PFSK-1 (cell line): Measurements from ENCODE around the gene TMOD3.

ENCODE experiments used
- POLR2AphosphoS5 ChIP-seq: IDR thresholded peaks from 2 replicates; pipeline ENCODE4 v1.6.1; 2012; ENCODE audit warnings: low read depth, mild to moderate bottlenecking, control low read depth, low read length, moderate library complexity
- REST ChIP-seq, 2 experiments: IDR thresholded peaks; 2 replicates each; pipeline versions ENCODE4 v1.6.1 to v1.8.0; 2011 to 2012; ENCODE audit warnings: low read depth in 2 of 2, low read length in 2 of 2, control low read depth in 1 of 2, inconsistent platforms in 1 of 2, mild to moderate bottlenecking in 1 of 2, moderate library complexity in 1 of 2; ENCODE audit not compliant: insufficient read depth in 1 of 2
- SIN3A ChIP-seq: IDR thresholded peaks from 2 replicates; pipeline ENCODE4 v1.6.1; 2012; ENCODE audit warnings: mild to moderate bottlenecking, low read length, moderate library complexity, borderline replicate concordance; ENCODE audit not compliant: insufficient read depth

GRCh38 chr15:51866751-51867150, 37.3 kb downstream of the TMOD3 start:
- TF ChIP-seq REST (IDR thresholded peaks at IDR 0.05; ENCODE audit: insufficient read depth in 1 of 2, low read depth in 2 of 2, low read length in 2 of 2) (no peak), POLR2AphosphoS5 (no peak), SIN3A (no peak)
